ENCODE measurements around the gene FAM20C.

The FAM20C gene

GRCh38 chr7:191981-192649, at the start of gene FAM20C:
TSS of gene FAM20C (plus strand) at chr7:192571. CDS start at chr7:193200, 629 bp downstream.
- TF ChIP-seq GATA3 (IDR thresholded peaks at IDR 0.05; ENCODE audit: low read depth, low read length) = no peak
- TF ChIP-seq GATA2 (IDR thresholded peaks at IDR 0.05; ENCODE audit: low read depth, low read length) = no peak

DNA sequence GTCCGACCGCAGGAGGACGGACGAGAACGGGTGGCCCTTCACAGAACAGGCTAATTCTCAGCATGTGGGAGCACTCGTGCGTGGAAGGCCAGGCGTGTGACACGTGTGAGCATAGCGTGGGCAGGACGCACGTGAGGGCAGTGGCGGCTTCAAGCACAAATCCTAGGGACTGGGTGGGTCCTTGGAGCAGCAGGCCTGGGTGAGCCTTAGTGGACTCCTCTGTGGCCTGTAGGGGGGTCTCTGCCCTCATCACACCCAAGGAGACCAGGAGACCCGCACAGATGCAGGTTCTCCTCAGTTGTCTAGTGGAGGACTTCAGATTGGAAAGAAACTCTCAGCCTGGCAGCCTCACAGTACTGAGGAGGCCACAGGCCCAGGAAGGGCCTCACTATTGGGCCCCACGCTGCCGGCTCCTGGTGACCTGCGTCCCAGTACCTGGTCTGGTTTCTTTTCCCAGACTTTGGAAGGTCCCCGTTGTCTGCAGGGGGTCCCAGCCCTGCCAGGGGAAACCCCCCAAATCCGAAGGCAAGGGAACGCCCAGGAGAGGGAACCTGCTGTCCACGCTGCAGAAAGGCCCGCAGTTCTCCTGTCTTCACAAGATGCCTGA, 49.1 kb upstream of the FAM20C start:
- no peak for TF ChIP-seq GATA3 (IDR thresholded peaks at IDR 0.05; ENCODE audit: low read depth, low read length)
- TF ChIP-seq GATA2 (IDR thresholded peaks at IDR 0.05; ENCODE audit: low read depth, low read length) = no peak

DNA sequence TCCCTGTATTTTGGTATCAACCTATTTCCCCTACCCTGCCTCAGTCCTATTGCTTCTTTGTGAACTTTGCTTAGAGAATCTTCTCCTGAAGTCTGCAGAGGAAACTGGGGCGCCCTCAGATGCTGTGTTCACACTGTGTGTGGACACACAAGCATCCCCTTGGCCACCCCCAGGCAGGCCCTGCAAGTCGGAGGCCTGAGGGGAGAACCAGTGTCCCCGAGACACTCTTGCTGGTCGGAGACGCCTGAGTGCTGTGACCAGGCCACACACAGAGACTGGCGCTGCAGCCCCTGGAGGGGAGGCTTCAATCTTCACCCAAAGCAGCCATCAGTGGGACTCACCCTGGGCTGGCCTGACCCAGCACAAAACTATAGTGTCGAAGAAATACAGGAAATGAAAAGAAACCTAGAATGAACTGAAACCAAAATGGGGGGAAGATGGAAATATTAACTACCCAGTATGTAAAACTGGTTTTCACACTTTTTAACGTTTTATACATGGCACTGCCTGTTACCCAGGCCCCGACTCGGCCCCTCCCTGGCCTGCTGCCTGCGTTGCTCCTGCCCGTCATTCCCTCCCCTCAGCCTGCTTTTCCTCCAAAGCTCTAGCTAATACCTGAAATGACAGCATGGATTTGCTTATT, 48.4 kb upstream of the FAM20C start:
- no peak for TF ChIP-seq GATA2 (IDR thresholded peaks at IDR 0.05; ENCODE audit: low read depth, low read length)
- no peak for TF ChIP-seq GATA3 (IDR thresholded peaks at IDR 0.05; ENCODE audit: low read depth, low read length)

GRCh38 chr7:144454-144826, 47.9 kb upstream of the FAM20C start:
- TF ChIP-seq GATA3 (IDR thresholded peaks at IDR 0.05; ENCODE audit: low read depth, low read length) (no peak), GATA2 (IDR thresholded peaks at IDR 0.05; ENCODE audit: low read depth, low read length) (no peak)

DNA sequence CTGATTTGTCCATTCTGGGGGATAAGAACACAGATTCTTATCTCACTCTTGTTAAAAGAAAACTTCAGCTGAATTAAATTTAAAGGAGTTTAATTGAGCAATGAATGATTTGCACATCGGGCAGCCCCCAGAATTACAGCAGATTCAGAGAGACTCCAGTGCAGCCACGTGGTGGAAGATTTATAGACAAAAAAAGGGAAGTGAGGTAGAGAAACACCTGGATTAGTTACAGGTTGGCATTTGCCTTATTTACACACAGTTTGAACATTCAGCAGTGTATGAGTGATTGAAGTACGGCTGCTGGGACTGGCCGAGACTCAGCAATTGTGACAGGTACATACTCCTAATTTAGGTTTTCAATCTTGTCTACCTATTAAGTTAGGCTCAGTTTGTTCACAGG, 46.5 kb upstream of the FAM20C start:
- no peak for TF ChIP-seq GATA2 (IDR thresholded peaks at IDR 0.05; ENCODE audit: low read depth, low read length)

DNA sequence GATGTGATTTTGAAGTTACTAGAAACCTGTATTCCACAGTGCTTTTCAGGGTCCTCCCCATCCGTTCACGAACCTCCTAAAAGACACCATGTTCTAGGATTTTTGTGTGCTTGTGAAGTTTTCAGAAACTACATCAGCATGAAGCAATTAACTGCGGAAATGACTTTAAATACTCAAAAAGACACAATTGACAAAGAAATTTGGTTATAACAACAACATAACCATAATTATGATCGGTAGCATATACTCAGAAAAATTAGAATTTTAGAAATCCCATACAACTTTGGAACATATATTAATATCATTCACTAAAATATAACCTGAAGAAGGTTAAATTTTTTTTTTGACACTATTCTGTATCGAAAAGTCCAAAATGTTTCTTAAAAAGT, 43.8 kb upstream of the FAM20C start:
- TF ChIP-seq GATA3 (IDR thresholded peaks at IDR 0.05; ENCODE audit: low read depth, low read length) (no peak), GATA2 (IDR thresholded peaks at IDR 0.05; ENCODE audit: low read depth, low read length) (no peak)

DNA sequence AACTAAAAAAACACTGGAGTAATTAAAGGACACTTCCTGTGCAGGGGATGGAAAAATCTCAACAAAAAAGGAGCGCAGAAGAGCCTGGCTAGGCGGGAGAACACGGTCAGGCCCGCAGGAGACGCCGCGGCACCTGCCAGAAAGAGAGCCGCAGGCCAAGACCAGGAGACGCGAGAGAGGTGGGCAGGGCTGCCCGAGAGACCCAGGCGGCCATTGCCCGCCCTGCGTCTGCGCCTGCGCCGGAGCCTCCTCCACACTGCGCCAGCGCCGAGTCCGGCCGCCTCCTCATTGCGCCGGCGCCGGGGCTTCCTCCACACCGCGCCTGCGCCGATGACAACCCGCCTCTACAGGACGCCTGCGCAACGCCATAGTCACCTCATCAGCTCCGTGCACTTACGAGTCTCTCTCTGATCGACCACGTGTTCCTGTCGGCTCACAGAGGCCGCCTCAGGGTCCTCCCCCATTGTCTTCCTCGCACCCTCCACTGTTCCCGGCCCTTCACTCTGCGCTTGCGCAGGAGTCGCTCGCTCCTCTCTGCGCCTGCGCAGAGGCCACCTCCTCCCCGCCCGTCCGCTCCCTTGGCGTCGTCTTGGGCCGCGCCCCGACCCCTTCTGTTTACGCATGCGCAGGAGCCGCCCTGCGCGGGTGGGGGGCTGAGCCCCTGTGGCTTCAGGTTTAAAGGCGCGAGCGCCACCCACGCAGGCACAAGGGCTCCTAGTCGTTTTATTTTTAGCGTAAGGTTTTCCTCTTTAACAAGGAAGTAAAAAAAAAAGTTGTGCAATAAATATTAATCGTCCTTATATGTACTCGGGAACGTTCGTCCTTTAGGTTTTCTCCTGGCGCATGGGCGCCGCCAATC, 43.2 kb upstream of the FAM20C start:
- TF ChIP-seq GATA2 (IDR thresholded peaks at IDR 0.05; ENCODE audit: low read depth, low read length) (peak; percentile 37; the same call in 1 of the 2 replicates), GATA3 (IDR thresholded peaks at IDR 0.05; ENCODE audit: low read depth, low read length) (no peak)

- TF ChIP-seq GATA2 (IDR thresholded peaks at IDR 0.05; ENCODE audit: low read depth, low read length) (no peak), GATA3 (IDR thresholded peaks at IDR 0.05; ENCODE audit: low read depth, low read length) (no peak)
Measured at GRCh38 chr7:149791-150636, 42.4 kb upstream of the FAM20C start.

GRCh38 chr7:150811-151221, 41.6 kb upstream of the FAM20C start:
- no peak for TF ChIP-seq GATA3 (IDR thresholded peaks at IDR 0.05; ENCODE audit: low read depth, low read length)
- no peak for TF ChIP-seq GATA2 (IDR thresholded peaks at IDR 0.05; ENCODE audit: low read depth, low read length)

GRCh38 chr7:151346-152050, 40.9 kb upstream of the FAM20C start:
- no peak for TF ChIP-seq GATA3 (IDR thresholded peaks at IDR 0.05; ENCODE audit: low read depth, low read length)
- no peak for TF ChIP-seq GATA2 (IDR thresholded peaks at IDR 0.05; ENCODE audit: low read depth, low read length)

DNA sequence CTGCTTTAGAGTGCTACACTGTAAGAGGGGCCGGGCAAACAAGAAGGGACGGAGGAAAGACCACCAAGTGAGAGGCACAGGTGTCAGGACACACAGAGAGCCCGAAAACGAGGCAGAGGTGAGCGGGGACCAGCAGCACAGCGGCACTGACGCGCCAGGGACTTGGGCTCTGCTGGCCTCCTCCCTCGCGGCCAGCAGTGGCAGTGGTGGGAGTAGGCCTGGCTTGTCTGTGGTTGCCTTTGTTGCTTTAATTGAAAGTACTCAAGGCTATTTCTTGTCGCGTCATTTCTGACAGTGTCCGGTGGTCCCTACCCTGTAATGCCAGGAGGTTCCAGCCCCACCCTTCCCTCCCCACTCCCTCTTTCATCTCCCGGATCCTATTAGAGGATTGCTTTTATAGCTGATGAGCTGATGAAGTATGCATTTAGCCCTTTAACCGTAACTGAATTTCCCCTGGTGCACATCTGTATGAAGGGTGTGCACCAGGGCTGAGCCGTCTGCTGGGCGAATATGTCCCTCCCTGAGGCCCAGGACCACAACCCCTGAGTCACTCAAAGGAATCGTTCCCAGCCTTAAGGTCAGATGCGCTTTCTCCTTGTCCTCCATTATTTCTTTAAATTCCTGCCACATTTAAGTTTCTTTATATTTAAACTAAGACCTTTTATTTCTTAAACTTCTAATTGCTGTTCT, 39.5 kb upstream of the FAM20C start:
- TF ChIP-seq GATA2 (IDR thresholded peaks at IDR 0.05; ENCODE audit: low read depth, low read length) (no peak), GATA3 (IDR thresholded peaks at IDR 0.05; ENCODE audit: low read depth, low read length) (no peak)

DNA sequence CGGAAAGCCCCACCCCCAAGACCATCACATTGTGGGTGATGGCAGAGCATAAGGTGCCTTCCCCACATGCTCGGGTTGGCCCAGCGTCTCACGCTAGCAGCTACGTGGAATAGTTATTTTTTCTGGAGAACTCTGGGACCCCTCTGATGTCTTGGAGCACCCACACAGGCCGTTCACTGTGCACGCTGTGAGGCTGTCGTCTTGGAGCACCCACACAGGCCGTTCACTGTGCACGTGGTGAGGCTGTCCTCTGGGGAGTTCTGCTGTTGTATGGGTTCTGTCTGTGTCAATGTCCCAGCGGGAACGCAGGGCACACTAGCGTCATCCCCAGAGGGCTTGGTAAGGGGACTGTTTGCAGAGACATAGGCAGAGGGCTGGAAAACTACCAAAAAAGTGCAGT, 38.8 kb upstream of the FAM20C start:
- TF ChIP-seq GATA2 (IDR thresholded peaks at IDR 0.05; ENCODE audit: low read depth, low read length) (no peak), GATA3 (IDR thresholded peaks at IDR 0.05; ENCODE audit: low read depth, low read length) (no peak)
